ENCODE results near the gene EYA2.

The EYA2 gene

DNA sequence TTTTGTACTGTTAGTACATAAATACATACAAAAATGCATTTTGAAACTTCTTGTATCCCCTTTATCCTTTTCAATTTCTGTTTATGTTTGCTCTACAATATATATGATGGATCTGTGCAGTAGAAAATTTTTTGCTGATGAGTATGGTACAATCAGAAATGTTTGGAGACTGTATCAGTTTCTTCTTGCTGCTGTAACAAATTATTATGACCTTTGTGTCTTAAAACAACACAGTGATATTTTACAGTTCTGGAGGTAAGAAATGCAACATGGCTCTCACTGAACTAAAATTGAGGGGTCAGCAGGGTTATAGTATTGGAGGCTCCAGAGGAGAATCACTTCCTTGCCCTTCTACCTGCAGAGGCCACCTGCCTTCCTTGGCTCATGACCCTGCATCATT is 184.4 kb downstream of the EYA2 start:
- DNase-seq, result no peak

DNA sequence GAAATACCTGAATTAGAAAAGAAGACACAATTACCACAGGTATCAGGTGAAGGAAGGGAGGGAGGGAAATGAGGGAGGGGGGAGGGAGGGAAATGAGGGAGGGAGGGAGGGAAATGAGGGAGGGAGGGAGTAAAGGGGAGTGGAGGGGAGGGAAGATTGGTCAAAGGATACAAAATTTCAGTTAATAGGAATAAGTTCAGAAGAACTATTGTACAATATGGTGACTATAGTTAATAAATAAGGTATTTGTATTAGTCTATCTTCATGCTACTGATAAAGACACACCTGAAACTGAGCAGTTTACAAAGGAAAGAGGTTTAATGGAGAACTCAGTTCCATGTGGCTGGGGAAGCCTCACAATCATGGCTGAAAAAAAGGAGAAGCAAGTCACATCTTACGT is 185.7 kb downstream of the EYA2 start:
- DNase-seq, result no peak

DNA sequence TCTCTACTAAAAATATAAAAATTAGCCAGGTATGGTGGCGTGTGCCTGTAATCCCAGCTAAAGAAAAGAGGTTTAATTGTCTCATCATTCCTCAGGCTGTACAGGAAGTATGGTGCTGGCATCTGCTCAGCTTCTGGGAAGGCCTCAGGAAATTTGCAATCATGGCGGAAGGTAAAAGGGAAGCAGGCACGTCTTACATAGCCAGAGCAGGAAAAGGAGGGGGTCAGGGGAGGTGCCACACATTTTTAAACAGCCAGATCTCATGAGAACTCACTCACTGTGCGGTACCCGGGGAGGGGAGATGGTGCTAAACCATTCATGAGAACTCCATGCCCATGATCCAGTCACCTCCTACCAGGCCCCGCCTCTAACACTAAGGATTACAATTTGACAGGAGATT is 191.7 kb downstream of the EYA2 start:
- DNase-seq, result no peak

DNA sequence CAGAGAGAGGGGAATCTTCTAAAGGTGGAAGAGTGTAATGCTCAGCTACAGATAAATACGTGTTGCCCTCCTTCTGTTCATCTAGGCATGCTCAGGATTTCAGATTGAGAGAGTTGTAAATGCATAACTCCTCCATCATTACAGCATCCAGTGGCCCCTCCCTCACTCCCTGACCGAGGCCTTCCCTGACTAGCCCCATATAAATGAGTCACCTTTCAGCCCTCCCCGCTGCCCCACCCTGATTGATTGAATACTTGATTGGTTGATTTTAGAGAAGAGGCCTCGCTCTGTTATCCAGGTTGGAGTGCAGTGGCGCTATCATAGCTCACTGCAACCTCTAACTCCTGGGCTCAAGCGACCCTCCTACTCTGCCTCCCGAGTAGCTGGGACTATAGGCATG is 193.7 kb downstream of the EYA2 start:
- no peak for DNase-seq

DNA sequence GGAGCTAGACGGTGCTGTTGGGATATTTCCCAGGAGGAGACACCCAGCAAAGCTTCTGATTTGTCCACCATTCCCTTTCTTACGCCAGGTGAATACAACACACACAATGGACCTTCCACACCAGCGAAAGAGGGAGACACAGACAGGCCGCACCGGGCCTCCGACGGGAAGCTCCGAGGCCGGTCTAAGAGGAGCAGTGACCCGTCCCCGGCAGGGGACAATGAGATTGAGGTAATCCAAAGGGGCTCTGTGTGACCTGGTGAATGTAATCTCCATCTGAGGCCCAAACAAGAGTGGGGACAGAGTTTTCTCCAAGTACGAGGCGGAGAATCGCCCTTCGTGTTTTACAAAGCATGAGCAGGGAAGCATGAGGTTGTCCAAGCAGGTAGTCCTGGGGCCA is 194.5 kb downstream of the EYA2 start:
- no peak for DNase-seq

DNA sequence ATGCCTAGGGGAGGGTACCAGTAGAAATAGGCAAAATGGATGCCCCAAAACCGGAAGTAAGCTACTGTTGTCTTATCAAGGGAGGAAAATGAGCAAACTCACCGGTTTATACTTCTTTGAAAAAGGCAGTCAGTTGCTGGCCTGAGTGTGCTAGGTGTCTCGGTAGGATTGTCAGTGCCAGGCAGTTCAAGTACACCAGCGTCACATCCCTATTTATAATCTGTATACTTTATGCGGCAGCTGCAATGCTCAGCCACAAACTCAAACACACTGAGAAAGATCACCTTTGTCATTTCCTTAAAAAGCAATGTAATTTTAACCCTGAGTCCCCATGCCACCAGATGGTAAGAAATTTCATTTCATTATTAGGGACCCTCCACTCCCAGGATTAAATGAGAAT is 196.2 kb downstream of the EYA2 start:
- no peak for DNase-seq

DNA sequence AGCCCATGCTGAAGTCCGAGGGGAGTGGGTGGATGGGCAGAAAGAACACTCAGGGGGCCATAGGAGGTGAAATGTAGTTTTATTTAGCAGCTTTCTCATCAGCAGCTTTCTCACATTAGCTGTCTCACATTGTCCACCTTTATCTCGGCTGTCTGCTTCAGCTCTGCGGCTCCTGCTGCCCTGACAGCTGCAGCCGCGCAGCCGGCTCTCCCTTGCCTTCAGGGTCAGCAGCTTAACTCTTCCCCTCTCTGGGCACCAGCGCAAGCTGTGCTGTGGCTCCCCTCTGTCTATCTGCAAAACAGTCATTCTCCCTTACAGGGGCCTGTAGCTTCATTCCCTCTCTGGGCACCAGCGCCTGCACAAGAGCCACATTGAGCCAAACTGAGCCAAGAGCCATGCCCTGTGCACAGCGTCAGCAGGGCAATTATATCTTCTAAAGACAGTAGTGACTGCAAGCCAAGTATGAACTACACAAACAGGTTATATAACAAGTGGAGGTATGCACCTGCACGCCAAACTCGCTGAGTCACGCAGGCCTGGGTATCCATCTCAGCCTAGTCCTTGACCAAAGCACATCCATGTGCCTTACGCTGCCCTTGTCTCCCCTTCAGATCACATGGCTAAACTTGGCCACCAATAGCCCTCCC is 198.8 kb downstream of the EYA2 start:
- no peak for DNase-seq

DNA sequence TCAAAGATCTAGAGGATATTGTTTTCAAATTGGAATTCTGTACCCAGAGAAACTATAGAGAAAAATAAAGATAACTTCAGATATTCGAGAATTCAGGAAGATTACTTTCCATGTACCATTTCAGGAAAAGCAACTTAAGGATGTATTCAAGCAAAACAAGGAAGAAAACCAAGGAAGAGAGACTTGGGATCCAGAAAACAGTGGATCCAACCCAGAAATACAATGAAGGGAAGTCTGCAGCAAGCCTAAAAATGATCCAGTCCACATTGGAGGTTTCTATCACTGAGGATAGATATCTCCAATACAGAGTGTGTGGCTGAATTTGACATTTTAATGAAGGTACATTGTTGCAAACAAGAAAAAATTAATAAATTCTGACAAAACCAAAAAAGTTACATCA is 201.0 kb downstream of the EYA2 start:
- no peak for DNase-seq

DNA sequence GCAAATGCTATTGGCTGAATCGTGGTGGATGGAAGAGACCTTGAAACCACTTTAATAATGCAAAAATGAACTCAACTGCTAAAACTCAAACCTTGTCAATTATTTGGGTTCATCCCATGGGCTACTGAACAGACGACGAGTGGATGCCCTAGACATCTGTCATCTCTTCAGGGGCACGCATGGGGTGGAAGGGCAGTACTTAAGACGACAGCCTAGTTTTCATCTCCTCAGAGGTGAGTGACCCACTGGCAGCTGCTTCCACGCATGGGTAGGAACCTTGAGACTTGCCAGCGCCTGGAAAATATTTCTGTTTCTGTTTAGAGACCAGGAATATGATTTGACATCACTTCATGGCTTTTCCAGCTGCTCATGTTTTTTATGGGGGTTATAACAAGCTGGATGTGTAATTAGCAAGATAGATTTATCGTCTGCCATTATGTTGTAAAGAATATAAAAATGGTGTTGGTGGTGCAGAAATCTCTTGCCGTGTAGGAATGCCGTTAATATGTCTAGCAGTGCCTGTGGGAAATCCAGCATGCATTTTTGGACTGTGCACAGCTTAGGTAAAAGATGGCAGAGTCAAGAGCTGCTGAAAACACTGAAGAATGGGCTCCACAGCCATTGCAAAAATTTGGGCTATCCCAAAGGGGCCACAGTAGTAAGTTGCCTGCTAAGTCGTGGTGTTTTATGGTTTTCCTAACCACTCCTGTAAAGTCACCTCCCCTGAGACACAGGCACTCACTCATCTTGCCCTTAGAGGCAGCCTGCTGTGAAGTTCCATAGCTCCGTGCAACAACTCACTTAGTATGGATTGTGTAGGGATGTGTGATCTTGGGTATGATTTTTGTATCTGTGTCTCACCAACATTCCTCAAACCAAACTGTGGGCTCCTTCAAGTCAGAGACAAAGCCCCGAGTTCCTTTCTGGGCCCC is 203.3 kb downstream of the EYA2 start:
- DNase-seq, result no peak

DNA sequence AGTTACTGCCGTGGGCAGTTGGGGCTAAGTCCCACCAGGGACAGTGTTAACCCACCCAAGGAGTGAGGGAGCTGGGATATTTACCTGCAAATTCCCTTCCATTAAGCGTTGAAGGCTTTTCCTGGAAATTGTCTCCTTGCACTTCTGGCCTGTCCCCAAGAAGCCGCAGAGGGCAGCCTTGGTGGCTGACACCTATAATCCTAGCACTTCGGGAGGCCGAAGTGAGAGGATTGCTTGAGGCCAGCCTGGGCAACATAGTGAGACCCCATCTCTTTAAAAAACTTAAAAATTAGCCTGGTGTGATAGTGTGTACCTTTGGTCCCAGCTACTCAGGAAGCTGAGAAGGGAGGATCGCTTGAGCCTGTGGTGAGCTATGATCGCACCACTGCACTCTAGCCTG is 204.4 kb downstream of the EYA2 start:
- DNase-seq, result no peak

DNA sequence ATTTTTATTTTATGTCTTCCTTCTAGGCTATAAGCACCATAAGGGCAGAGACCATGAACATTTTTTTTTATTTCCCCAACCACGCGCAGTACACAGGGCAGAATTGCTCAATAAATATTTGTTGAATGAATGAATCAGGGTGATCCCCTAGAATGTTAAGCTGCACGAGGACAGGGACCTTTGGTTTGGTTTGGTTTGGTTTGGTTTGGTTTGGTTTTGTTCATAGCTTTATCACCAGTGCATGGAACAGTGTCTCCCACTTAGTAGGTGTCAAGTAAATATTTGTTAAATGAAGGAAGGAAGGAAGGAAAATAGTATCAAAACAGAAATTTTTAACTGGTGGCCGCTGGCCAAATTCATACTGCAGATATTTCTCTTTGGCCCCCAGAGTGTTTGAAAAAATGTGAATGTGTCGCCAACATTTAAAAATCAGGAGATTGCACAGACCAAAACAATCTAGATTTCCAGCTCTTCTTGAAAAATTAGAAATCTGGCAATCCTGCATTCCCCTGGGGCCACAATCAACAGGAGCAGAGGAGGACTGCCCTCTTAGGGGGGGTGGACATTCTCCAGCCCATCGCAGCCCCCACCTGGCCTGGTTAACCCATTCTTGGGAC is 205.3 kb downstream of the EYA2 start:
- no peak for DNase-seq

DNA sequence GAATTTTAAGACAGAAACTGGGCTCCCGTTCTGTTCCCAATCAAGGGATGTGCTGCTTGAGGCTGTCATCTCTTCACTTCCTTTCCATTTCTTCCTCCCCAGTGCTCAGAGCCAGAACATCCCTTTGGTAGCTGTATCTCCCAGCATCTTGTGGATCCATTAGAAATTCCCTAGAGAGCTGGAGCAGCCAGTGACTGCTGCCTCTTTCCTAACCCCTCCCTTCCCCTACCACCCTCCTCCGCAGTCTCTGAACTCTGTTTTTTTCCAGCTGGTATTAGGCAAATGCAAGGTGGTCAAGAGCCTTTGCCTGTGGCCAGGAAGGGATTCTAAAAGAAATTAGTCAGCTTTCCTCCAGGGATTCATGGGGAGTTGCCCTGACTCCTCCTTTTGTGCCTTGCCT is 208.0 kb downstream of the EYA2 start:
- no peak for DNase-seq

DNA sequence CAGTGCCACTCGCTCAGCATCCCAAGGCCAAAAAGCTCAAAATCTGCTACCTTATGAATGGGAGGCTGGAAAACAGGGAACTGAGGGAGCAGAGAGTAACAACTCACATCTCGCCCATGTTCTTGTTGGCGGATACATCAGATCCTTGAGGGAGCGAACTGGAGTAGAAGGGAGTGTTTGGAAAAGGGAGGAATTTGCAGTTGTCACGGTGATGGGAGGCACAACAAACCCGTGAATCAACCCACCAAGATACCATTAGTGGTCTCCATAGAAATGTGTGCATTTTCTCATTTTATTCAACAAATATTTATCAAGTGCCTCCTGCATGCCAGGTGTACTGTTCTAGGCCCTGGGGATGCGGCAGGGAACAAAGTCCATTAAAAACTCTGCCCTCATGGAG is 212.1 kb downstream of the EYA2 start:
- DNase-seq, result no peak

DNA sequence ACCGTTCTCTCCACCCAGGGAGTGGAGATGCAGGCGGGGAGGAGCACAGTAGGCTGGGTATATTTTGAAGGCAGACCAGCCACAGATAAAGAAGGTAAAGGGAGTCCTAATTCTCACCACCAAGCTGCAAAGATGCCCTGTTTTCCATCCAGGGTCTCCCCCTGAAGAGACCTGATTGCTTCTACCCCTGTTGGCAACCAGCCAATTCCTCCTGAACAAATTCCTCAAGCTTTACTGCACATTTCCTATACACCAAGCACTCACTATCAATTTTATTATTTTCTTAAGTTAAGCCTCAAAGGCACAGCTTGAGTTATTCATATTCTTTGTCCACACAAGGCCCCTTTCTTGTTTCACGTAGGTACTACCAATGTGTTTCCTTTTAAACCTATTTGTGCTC is 214.4 kb downstream of the EYA2 start:
- no peak for DNase-seq

DNA sequence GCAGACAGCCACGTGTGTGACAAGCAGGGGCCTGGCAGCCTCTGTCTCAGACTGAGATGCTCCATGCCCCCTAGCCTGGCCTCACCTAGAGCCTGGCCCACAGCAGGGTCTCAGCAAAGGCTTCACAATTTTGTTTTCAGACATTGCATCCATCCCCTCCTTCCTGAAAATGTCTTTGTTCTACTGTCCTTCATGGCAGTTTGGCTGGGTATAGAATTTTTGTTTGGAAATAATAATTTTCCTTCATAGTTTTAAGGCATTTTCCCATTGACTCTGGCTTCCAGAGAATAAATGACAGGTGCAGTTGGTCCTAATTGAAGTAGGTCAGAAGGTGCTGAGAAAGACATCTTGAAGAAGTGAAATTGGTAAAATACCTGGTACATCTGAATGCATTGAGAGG is 216.2 kb downstream of the EYA2 start:
- DNase-seq, result no peak

DNA sequence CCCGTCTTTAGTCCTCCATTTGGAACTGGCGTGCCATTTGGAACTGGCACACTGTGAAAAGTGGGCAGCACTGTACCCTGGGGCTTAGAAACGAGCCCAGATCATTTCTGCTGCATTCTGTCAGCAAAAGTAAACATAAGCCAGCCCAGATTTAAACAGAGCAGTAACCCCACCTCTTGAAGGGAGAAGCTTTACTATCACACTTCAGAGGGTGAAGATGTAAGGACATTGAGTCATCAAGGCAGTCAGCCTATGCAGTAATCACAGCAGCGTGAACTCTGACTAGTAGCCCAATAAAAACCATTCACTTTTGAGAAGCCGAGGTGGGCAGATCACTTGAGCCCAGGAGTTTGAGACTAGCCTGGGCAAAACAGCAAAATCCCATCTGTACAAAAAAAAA is 216.9 kb downstream of the EYA2 start:
- DNase-seq, result no peak

DNA sequence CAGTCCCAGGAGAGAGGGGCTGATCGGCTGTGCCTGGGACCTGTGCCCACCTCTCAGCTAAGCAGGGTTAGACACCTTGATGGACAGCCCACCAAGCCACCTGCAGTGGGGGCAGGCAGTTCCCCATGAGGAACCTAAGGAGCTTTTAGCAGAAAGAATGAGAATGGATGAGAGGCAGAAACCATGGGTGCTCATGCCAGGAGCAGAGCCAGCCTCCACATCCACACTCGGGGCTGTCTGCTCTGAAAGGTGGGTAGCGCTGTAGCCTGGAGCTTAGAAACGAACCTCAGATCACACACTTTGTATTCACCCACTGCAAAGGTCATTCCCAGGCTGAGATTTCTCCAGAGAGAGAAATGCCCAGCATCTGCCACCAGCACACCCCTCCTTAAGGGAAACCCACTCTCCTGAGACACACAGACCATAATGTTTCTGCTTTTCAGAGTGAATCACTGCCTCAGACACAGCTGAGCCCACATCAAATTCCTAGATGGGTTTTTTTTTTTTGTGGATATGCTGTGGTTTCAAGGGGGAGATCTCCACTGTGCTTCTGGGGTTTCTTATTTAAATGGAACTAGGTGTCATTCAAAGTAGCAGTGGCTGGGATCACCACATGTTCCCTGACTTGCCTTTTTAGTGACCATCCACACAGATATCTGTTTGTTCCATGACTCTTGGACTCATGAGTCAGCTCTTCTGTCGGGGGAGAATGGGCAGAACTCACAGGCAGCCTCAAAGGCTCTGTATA is 218.9 kb downstream of the EYA2 start:
- DNase-seq, result no peak

DNA sequence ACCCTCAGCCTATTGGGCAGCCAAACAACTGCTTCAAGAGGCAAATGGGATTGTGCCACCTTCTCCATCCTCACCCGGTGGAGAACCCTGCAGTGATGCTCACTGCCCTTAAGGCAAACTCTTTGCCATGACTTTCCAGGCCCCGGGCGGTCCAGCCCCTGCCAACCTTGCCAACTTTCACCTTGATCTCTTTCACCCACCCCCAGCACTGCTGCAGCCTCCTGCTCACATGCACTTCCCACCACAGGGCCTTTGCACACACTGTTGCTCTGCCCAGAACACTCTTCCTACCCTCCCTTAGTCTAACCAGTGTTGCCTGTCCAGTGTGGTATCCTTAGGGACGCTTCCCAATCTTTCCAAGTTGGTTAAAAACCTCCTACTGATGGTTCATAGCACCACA is 221.1 kb downstream of the EYA2 start:
- DNase-seq, result no peak

DNA sequence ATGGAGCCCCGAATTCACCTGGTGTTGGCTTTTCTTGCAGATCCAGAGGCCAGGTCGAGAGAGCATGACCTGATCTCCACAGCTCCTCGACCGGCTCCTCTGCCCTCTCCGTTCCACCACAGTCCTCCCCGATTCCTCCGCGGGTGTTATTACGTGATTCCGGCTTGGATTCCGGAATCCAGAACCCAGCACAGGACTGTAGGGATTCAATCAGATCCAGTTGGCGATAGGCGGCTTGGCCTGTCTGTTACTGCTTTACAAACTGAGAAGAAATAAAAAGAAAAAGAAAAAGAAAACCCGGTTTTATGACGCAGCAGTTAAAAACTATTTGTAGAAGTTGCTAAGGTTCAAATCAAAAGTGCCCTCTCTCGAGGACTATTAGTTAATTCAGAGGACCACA is 222.7 kb downstream of the EYA2 start:
- DNase-seq, result no peak

DNA sequence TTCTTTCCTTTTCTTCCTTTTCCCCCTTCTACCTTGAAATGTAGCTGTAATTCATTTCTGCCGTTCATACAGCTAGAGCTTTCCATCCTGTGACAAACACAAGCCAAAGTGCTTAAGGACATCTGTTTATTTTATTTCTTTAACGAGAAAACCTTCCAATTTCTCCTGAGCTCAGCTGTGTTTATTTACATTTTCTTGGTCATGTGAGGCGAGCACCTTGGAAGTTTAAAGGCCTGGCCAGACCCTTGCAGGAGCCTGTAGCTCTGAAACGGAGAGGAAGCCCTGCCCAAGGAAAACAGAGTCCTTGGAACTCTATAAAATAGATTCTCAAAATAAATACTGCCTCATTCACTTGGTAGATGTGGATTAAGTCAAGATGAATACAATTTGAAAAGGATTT is 223.1 kb downstream of the EYA2 start:
- DNase-seq, result no peak

DNA sequence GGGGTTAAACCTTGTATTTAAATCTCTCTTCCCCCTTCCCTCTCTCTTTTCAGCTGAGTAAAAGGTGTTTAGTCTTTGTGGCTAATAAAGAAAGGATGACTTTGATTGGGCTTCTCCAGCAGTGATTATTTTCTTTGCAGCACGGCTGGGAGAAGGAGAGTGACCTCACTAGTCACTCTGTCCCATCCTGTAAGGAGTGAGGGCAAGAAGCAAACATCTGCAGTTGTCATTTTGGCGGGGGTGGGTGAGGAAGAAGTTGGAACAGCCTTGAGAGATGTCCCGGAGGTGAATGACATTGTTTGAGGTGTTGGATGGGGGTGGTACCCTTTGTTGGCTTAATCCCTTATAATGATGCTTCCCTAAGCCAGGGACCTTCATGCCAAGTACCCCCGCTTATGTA is 223.6 kb downstream of the EYA2 start:
- no peak for DNase-seq

DNA sequence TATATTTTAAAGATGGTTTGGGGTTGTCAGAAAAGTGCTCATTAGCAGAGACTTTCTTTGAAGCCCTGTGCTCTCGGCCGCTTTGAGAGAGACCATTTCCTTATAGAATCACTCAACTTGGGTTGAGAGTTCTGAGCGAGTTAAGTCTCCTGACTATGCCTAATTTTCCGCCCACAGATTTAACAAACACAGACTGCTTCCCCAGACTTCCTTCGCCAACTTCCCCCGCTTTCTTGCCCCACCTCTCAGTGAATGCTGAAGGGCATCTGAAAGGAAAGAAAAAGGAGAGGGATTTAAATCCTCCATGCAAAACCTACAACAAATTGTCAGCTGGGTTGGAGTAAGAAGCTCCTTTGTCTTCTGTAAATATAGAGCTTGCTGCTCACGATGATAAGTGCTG is 224.0 kb downstream of the EYA2 start:
- no peak for DNase-seq

DNA sequence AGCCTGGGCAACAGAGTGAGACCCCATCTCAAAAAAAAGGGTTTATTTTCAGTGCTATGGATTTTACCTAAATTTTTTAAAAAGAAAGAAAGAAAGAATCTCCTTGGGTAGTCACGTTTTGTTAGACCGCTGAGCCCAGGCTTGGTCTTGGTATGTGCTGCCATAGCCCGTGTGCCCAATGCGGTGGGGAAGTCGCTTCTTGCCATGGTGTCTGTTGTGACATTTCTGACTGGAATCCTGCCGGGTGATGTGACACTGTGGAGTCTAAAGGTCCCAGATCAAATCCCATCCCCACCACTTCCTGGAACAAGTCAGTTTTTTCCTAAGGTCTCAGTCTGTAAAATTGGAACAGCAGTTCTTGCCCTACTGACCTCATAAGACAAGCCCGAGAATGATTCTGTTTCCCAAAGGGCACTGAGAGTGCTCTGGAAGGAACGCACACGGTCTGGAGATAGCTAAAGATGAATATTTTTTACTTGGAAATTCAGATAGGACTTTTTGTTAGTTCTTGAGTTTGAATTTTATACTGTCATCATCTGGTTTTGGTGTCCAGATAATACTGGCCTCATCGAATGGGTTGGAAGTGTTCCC is 225.8 kb downstream of the EYA2 start:
- no peak for DNase-seq

All from CD4-positive, alpha-beta T cell treated with Interleukin-6 for 4 hours (primary cell).